GM18526 (cell line): ENCODE measurements around the gene RAB5B.

ENCODE experiments used
- POLR2A ChIP-seq: IDR thresholded peaks from 3 replicates; pipeline ENCODE4 v1.6.1; 2011; ENCODE audit not compliant: insufficient read length; ENCODE audit errors: extremely low read depth

The RAB5B gene

DNA sequence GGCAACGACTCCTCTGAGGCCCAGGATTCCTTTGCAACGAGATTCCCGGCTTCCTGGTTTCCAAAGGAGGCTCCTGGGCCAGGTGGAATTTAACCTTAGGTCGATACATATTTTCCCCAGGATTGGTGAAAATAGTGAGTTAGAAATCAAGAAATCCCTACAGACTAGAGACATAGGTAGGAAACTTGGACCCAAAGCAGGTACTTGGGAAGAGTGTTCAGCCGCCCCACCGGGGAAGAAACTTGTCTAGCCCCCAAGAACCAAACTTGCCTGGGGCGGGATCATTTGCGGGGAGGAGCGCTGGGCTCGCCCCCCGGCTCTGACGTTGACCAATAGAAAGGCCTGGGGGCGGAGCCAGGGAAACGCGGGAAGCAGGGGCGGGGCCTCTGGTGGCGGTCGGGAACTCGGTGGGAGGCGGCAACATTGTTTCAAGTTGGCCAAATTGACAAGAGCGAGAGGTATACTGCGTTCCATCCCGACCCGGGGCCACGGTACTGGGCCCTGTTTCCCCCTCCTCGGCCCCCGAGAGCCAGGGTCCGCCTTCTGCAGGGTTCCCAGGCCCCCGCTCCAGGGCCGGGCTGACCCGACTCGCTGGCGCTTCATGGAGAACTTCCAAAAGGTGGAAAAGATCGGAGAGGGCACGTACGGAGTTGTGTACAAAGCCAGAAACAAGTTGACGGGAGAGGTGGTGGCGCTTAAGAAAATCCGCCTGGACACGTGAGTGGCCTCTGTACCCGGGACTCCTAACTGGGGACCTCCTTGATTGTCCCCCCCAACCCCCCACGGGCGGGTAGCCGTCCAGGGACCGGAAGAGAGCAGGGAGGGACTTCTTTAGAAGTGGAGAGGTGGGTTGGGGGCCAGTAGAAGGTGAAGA is 7.2 kb upstream of the RAB5B start, which contains the start of gene CDK2:
Gene CDK2 (plus strand): TSS at position 423 of the 874 bp plus-strand sequence. CDS start 179 bp downstream, at position 602.
- TF ChIP-seq POLR2A, result peak; percentile 68

DNA sequence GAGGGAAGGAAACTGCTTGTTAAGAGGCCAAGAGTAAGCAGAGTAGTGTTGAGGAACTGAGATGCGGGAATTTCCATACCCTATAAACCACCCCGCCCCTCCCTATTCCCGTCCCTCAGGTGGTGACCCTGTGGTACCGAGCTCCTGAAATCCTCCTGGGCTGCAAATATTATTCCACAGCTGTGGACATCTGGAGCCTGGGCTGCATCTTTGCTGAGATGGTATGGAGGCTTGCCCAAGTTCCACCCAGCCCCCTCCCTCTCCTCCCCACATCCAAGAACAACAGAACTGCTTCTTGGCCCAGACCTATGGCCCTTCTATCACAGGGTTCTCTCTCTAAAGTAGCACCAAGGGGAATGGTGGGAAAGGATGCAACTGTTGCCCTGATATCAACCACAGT is 4.5 kb upstream of the RAB5B start:
- TF ChIP-seq POLR2A, result no peak

DNA sequence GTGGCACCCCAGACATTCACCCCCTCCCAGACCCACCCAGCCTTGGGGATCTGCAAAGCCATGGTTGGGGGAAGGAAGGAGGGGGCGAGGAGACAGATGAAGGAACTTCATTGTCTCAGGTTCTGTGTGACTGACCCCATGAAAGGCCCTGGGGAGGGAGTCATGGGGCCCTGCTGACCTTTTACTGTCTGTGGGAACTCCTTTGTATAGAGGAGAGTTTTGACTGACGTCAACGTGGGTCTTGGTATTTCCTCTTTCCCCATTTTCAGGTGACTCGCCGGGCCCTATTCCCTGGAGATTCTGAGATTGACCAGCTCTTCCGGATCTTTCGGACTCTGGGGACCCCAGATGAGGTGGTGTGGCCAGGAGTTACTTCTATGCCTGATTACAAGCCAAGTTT is 3.1 kb upstream of the RAB5B start:
- no peak for TF ChIP-seq POLR2A

DNA sequence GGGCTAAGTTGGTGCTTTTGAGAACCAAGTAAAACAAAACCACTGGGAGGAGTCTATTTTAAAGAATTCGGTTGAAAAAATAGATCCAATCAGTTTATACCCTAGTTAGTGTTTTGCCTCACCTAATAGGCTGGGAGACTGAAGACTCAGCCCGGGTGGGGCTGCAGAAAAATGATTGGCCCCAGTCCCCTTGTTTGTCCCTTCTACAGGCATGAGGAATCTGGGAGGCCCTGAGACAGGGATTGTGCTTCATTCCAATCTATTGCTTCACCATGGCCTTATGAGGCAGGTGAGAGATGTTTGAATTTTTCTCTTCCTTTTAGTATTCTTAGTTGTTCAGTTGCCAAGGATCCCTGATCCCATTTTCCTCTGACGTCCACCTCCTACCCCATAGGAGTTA is 1.8 kb upstream of the RAB5B start:
- no peak for TF ChIP-seq POLR2A

DNA sequence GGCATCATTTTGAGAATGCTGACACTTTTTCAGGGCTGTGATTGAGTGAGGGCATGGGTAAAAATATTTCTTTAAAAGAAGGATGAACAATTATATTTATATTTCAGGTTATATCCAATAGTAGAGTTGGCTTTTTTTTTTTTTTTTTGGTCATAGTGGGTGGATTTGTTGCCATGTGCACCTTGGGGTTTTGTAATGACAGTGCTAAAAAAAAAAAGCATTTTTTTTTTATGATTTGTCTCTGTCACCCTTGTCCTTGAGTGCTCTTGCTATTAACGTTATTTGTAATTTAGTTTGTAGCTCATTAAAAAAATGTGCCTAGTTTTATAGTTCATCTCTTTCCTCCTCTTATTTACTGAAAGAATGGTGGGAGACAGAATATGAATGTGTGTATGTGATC is 1.4 kb upstream of the RAB5B start:
- no peak for TF ChIP-seq POLR2A

DNA sequence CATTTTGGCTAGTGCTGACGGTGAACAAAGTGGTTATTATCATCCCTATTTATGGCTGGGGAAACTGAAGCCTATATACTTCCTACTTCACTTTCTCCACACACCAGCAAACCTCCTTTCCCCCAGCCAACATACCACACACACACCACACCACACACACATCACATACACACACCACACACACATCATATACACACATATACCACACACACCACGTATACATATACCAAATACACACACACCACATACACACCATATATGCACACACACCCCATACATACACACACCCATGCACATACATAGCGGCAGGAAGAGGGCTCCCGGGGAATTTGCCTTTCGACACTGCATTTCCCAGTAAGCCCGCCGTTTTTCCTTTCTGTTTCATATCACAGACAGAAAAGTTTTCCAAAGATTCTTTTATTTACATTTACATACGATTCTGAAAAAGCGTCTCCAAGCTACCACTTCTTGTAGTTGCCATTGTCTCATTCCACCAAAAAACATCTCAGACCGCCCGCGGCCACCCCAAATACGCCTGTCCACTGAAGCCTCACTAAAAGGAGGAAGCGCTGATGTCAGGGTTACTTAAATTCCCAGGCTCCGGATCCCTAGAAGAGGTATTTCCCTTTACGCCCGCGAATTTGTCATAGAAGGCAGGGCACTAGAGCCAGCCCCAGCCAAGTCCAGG is 823 bp upstream of the RAB5B start:
- peak; percentile 39 for TF ChIP-seq POLR2A

DNA sequence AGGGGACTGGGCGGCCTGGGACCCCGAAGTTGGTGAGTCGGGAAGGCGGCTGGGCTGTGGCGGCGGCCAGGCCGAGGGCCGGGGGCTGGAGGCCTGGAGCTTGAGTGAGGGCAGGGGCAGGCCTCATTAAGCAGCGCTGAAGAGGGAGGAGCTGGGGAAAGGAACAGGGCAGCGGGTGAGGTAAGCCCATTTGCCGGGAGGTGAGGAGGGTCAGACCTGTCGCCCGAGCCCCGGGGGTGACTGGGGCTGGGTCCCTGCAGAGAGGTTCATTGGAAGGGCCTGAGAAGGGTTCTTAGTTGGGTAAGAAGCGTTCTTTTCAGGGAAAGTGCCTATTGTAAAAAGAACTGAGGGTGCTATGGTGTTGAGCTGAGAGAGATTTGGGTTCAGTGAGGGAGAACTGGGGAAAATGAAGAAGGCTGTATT is 441 bp downstream of the RAB5B start:
- TF ChIP-seq POLR2A, result no peak

DNA sequence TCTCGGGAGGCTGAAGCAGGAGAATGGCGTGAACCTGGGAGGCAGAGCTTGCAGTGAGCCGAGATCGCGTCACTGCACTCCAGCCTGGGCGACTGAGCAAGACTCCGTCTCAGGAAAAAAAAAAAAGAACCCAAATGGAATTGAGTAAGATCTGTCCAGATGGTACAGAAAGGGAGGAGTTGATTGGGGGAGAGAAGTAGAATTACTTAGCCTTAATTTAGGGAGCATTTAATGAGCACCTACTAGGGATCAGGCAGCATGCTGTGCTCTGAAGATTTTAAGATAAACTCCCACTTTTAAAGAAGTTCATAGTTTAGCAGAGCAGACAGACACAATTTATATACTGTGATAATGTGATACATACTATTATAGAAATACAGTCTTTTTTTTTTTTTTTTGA is 4.5 kb downstream of the RAB5B start:
- TF ChIP-seq POLR2A, result no peak

DNA sequence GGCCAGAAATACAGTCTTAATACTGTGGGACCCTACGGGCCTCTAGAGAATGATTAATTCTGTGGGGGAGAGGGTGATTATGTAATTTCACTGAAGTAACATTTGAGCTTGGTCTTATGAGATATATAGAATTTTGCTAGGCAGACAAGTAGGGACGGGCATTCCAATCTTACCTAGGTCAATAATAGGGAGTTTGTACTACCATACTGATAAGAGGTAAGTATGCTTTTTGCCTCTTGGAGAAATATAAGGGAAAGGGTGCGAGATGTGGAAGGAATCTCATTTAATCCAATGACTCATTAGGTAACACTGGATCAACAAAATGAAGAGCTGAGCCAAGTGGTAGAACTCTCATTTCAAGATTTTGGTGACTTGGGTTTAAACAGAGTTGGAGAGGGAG is 5.2 kb downstream of the RAB5B start:
- no peak for TF ChIP-seq POLR2A

DNA sequence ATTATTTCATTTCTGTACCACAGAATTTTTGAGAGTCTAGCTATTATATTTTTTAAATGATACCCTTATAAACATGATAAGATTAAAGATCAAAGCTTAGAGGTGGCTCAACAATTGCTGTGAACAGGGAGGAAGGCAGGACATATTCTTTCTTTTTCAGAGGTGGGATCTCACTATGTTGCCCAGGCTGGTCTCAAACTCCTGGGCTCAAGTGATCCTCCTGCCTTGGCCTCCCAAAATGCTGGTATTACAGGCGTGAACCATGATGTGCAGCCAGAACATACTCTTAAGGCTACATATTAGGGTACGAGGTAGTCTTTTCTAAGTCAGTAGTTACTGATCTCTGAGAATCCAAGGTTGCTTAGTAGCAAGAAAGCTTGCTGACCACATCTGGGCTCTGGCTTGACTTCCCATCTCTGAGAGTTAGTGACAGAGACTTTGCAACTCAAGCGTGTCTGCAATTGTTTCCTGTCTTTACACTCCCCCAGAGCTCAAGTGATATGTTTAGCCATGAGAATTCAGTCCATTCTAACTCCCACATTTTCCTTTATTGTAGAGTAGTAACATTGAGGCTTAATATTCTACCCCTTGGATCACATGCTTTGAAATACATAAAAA is 8.6 kb downstream of the RAB5B start:
- no peak for TF ChIP-seq POLR2A

DNA sequence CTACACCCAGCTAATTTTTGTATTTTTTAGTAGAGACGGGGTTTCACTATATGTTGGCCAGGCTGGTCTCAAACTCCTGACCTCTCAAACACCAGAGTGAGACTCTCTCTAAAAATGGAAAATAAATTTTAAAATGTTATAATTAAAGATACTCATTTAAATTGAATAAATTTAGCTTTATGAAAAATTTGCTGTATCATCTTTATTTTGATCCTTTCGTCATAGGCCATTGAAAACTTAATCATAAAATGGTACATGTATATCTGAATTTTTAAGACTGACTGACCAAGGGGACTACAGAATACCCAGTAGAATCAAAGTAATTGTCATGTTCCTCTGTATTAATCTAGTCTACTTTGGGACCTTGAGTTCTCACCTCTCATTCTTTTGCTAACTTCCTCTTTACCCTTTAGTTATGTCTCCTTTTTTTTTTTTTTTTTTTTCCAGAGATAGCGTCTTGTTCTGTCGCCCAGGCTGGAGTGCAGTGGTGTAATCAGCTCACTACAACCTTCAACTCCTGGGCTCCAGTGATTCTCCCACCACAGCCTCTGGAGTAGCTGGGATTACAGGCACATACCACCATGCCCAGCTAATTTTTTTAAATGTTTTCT is 9.5 kb downstream of the RAB5B start:
- TF ChIP-seq POLR2A, result no peak

DNA sequence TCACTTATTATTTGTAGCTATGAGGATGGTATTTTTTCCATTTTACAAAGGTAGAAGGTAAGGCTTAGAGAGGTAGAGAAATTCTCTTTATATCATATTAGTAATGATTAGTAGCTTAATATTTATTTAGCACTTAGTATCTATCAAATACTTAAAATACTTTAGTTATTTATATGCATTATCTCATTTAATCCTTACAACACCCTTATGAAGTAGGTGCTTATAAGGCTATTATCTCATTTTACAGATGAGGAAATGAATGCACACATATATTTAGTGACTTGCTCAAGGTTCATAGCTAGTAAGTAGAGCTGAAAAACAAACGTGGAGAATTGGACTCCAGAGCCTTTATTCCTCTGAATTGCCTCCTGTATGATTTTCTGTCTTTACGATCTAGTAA is 11.0 kb downstream of the RAB5B start:
- TF ChIP-seq POLR2A, result no peak

DNA sequence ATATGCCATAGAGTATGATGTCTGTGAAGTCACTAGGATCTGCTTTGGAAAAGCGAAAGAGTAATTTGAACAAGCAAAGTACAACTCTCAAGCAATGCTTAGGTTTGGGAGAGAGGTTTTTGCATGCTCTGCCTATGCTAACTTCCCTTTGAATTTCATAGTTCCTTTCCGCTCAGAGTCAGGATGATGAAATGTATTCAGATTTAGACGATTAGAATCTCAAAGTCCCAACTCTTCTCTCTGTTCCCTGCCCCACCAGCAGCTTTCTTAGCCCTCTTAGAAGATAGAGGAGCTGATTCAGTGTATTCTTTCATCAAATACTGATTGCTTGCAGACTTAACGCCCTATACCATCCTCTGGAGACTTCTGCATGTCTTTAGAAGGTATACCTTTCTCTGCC is 11.5 kb downstream of the RAB5B start:
- TF ChIP-seq POLR2A, result no peak

DNA sequence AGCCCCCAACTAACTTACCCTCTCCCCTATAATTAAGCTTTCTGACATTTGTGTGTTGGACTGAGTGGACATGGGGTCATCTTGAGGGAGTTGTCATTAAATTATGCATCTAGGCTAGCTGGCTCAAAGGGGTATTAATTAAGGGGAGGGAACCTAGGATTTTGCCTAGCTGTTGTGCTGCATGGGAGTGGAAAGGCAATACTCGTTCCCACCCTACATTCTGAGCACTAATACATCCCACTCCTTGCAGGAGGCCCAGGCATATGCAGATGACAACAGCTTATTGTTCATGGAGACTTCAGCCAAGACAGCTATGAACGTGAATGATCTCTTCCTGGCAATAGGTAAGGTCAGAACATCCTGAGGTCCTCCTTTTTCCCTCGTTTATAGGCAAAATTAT is 17.2 kb downstream of the RAB5B start:
- no peak for TF ChIP-seq POLR2A

DNA sequence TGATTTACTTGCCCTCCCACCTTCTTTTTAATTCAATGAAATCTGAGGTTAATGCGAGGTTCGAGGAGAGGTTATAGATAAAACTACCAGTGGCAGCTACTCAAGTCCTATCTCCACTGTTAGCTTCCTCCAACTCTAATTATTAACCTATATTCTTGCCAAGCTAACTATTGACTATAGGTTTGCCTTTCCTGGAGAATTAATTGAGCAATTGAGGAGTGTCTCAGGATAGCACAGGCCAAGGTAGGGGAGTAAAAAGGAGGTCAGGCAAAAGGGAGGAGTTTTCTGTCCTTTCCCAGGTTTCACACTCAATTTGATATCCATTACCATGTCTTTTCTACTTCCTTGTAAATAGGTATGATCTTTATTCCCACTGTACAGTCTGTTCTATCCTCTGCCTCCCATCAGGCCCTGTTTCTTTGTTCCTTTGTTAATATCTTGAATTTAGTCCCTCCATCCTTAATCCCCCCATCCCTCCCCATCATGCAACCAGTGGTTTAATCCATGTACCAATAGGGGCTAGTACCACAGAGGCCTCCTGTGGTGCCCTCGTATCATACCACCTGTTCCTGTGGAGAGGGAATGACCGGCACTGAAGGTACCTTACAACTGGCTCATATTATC is 19.5 kb downstream of the RAB5B start:
- no peak for TF ChIP-seq POLR2A
